MM.1S (cell line): ENCODE measurements around the gene CHRNA4.

Source experiments
- DNase-seq: peaks from one replicate; pipeline ENCODE4 v3.0.0-alpha.2; 2015
- H2AFZ ChIP-seq: fragments of 300-600 bp; sonication (generic); 2 replicates; pipeline ENCODE4 v1.6.0; 2016; ENCODE audit warnings: antibody characterized with exemption, low read length
- H3F3A ChIP-seq: fragments of 300-600 bp; sonication (generic); 2 replicates; pipeline ENCODE4 v1.6.1; 2016; ENCODE audit warnings: mild to moderate bottlenecking, antibody characterized with exemption, low read length, moderate library complexity, mixed read lengths; ENCODE audit not compliant: insufficient read depth
- H3K27ac ChIP-seq: fragments of 300-600 bp; sonication (generic); 2 replicates; pipeline ENCODE4 v1.5.1; 2016; ENCODE audit warnings: mild to moderate bottlenecking, low read length
- H3K27me3 ChIP-seq: fragments of 300-600 bp; sonication (generic); replicated peaks from 2 replicates; pipeline ENCODE4 v1.6.0; 2016; ENCODE audit warnings: low read length; ENCODE audit not compliant: insufficient read depth
- H3K36me3 ChIP-seq: fragments of 300-600 bp; sonication (generic); replicated peaks from 2 replicates; pipeline ENCODE4 v1.6.1; 2016; ENCODE audit warnings: mild to moderate bottlenecking, low read length, mixed read lengths; ENCODE audit not compliant: insufficient read depth
- H3K4me1 ChIP-seq: fragments of 300-600 bp; sonication (generic); 2 replicates; pipeline ENCODE4 v1.6.1; 2016; ENCODE audit warnings: low read length, mixed read lengths
- H3K4me2 ChIP-seq: fragments of 300-600 bp; sonication (generic); 2 replicates; pipeline ENCODE4 v1.6.0; 2016; ENCODE audit warnings: low read depth, low read length
- H3K4me3 ChIP-seq: fragments of 300-600 bp; sonication (generic); 2 replicates; pipeline ENCODE4 v1.5.1; 2016; ENCODE audit warnings: low read length, mixed read lengths
- H3K79me2 ChIP-seq: fragments of 300-600 bp; sonication (generic); 2 replicates; pipeline ENCODE4 v1.6.1; 2016; ENCODE audit warnings: mixed run types, low read length, mixed read lengths
- H3K9ac ChIP-seq: fragments of 300-600 bp; sonication (generic); 2 replicates; pipeline ENCODE4 v1.6.1; 2016; ENCODE audit warnings: low read length, mixed read lengths
- H3K9me2 ChIP-seq: fragments of 300-600 bp; sonication (generic); replicated peaks from 2 replicates; pipeline ENCODE4 v1.6.1; 2016; ENCODE audit warnings: mild to moderate bottlenecking, low read length, mixed read lengths; ENCODE audit not compliant: insufficient read depth
- H3K9me3 ChIP-seq: fragments of 300-600 bp; sonication (generic); replicated peaks from 2 replicates; pipeline ENCODE4 v1.6.1; 2016; ENCODE audit warnings: mild to moderate bottlenecking, low read length, mixed read lengths; ENCODE audit not compliant: insufficient read depth
- H4K20me1 ChIP-seq: fragments of 300-600 bp; sonication (generic); 2 replicates; pipeline ENCODE4 v1.6.1; 2016; ENCODE audit warnings: mild to moderate bottlenecking, low read length, moderate library complexity, mixed read lengths; ENCODE audit not compliant: insufficient read depth
- CTCF ChIP-seq: fragments of 300-600 bp; sonication (generic); IDR thresholded peaks from 2 replicates; pipeline ENCODE4 v1.5.1; 2016; ENCODE audit warnings: antibody characterized with exemption, low read length, mixed read lengths
- EZH2 ChIP-seq: fragments of 300-600 bp; sonication (generic); optimal IDR thresholded peaks from 2 replicates; pipeline ENCODE3; 2017; ENCODE audit warnings: low read depth, mild to moderate bottlenecking, antibody characterized with exemption, low read length, mixed read lengths
- EZH2phosphoT487 ChIP-seq: fragments of 300-600 bp; sonication (generic); IDR thresholded peaks from 2 replicates; pipeline ENCODE4 v1.6.1; 2018; ENCODE audit warnings: antibody characterized with exemption, low read length

The CHRNA4 gene

GRCh38 chr20:63403403-63404105 is 42.4 kb upstream of the CHRNA4 start:
- no peak overlapping the region for H3K4me3 ChIP-seq
- H3K9ac ChIP-seq, result no peak overlapping the region
- H3K79me2 ChIP-seq, result no peaks in the 10 kb centered on the region
- no peak overlapping the region for H2AFZ ChIP-seq
- no peak overlapping the region for H3K27ac ChIP-seq
- no peaks in the 10 kb centered on the region for H3K9me3 ChIP-seq
- no peaks in the 10 kb centered on the region for H3K4me1 ChIP-seq
- TF ChIP-seq EZH2 (no peak), CTCF (no peak), EZH2phosphoT487 (no peak)
- H4K20me1 ChIP-seq, result no peaks in the 10 kb centered on the region
- no peak for DNase-seq
- H3K9me2 ChIP-seq, result no peaks in the 10 kb centered on the region
- H3K4me2 ChIP-seq, result no peak overlapping the region
- H3F3A ChIP-seq, result no peaks in the 10 kb centered on the region
- H3K27me3 ChIP-seq, result peaks cover 89% of the 10 kb centered on the region
- H3K36me3 ChIP-seq, result no peaks in the 10 kb centered on the region

GRCh38 chr20:63402860-63403220 is 41.7 kb upstream of the CHRNA4 start:
- Histone ChIP-seq H3K9me3 (no peaks in the 10 kb centered on the region), H3K36me3 (no peaks in the 10 kb centered on the region), H3K9me2 (no peaks in the 10 kb centered on the region), H4K20me1 (no peaks in the 10 kb centered on the region), H3K79me2 (no peaks in the 10 kb centered on the region), H3K4me3 (no peak overlapping the region), H3K27me3 (peaks cover 90% of the 10 kb centered on the region), H2AFZ (no peak overlapping the region), H3F3A (no peaks in the 10 kb centered on the region), H3K9ac (no peak overlapping the region), H3K4me2 (no peak overlapping the region), H3K4me1 (no peaks in the 10 kb centered on the region), H3K27ac (no peak overlapping the region)
- DNase-seq, result no peak
- TF ChIP-seq EZH2phosphoT487 (no peak), CTCF (no peak), EZH2 (no peak)

- no peaks in the 10 kb centered on the region for H3F3A ChIP-seq
- no peak overlapping the region for H3K9ac ChIP-seq
- no peak overlapping the region for H3K27ac ChIP-seq
- no peaks in the 10 kb centered on the region for H4K20me1 ChIP-seq
- H3K9me3 ChIP-seq, result no peaks in the 10 kb centered on the region
- no peak overlapping the region for H2AFZ ChIP-seq
- no peak for TF ChIP-seq CTCF
- no peak for TF ChIP-seq EZH2
- no peak for TF ChIP-seq EZH2phosphoT487
- DNase-seq, result no peak
- H3K4me1 ChIP-seq, result no peaks in the 10 kb centered on the region
- H3K36me3 ChIP-seq, result no peaks in the 10 kb centered on the region
- no peak overlapping the region for H3K4me2 ChIP-seq
- no peak overlapping the region for H3K4me3 ChIP-seq
- H3K9me2 ChIP-seq, result no peaks in the 10 kb centered on the region
- peaks cover 93% of the 10 kb centered on the region for H3K27me3 ChIP-seq
- no peaks in the 10 kb centered on the region for H3K79me2 ChIP-seq
Observed at GRCh38 chr20:63402181-63402859, 41.2 kb upstream of the CHRNA4 start.
